ENCODE data around the gene HSD3B1.
"Not testable (repeated sequence)": the region's sequence is repeated elsewhere in the genome, so short reads cannot be mapped to it uniquely, and the experiment has no call there.

Gene HSD3B1

GRCh38 chr1:119554183-119554582 lies 47.2 kb downstream of the HSD3B1 start:
- peak; percentile 14 for DNase-seq

- DNase-seq = no peak
Observed at GRCh38 chr1:119556423-119556822, 49.4 kb downstream of the HSD3B1 start.

- not testable (repeated sequence) for DNase-seq
Observed at GRCh38 chr1:119560402-119560801, 53.4 kb downstream of the HSD3B1 start.

GRCh38 chr1:119564548-119564947 lies 57.5 kb downstream of the HSD3B1 start:
- DNase-seq = no peak

All from NCI-H1048 (cell line).